Activated T-cell treated with anti-CD3 and anti-CD28 coated beads for 4 hours (primary cell): Measurements from ENCODE around the gene TTYH2.
"Not testable (repeated sequence)": the region's sequence is repeated elsewhere in the genome, so short reads cannot be mapped to it uniquely, and the experiment has no call there.

ENCODE experiments used
- DNase-seq: peaks from one replicate; pipeline ENCODE4 v3.0.0-alpha.2; 2020

The TTYH2 gene

GRCh38 chr17:74239172-74239571 is 25.8 kb downstream of the TTYH2 start:
- DNase-seq, result no peak

GRCh38 chr17:74240618-74241205 is 27.3 kb downstream of the TTYH2 start:
- no peak for DNase-seq

GRCh38 chr17:74241431-74241830 is 28.1 kb downstream of the TTYH2 start:
- DNase-seq, result no peak

GRCh38 chr17:74241847-74242246 is 28.5 kb downstream of the TTYH2 start:
- no peak for DNase-seq

- DNase-seq, result no peak
Measured at GRCh38 chr17:74243013-74243755, 29.8 kb downstream of the TTYH2 start.

GRCh38 chr17:74244128-74244527 is 30.8 kb downstream of the TTYH2 start:
- DNase-seq, result no peak

- DNase-seq, result no peak
Measured at GRCh38 chr17:74244548-74244947, 31.2 kb downstream of the TTYH2 start.

- DNase-seq, result no peak
Measured at GRCh38 chr17:74245145-74245831, 31.9 kb downstream of the TTYH2 start.

GRCh38 chr17:74245871-74246270 is 32.5 kb downstream of the TTYH2 start:
- no peak for DNase-seq

GRCh38 chr17:74249590-74250270 is 36.4 kb downstream of the TTYH2 start:
- no peak for DNase-seq

- no peak for DNase-seq
Measured at GRCh38 chr17:74250324-74250995, 37.1 kb downstream of the TTYH2 start.

GRCh38 chr17:74251051-74251450 is 37.7 kb downstream of the TTYH2 start:
- DNase-seq, result no peak

- DNase-seq, result no peak
Measured at GRCh38 chr17:74251569-74251968, 38.2 kb downstream of the TTYH2 start.

- no peak for DNase-seq
Measured at GRCh38 chr17:74252211-74252610, 38.8 kb downstream of the TTYH2 start.

- no peak for DNase-seq
Measured at GRCh38 chr17:74253036-74253435, 39.7 kb downstream of the TTYH2 start.

- DNase-seq, result no peak
Measured at GRCh38 chr17:74257311-74257710, 43.9 kb downstream of the TTYH2 start.

- no peak for DNase-seq
Measured at GRCh38 chr17:74259667-74260524, 46.5 kb downstream of the TTYH2 start.

GRCh38 chr17:74260525-74260850 is 47.1 kb downstream of the TTYH2 start:
- DNase-seq, result no peak

- DNase-seq, result no peak
Measured at GRCh38 chr17:74262601-74263000, 49.2 kb downstream of the TTYH2 start.

- not testable (repeated sequence) for DNase-seq
Measured at GRCh38 chr17:74267054-74267453, 53.7 kb downstream of the TTYH2 start.

GRCh38 chr17:74267579-74267978 is 54.2 kb downstream of the TTYH2 start:
- DNase-seq, result no peak

- DNase-seq, result no peak
Measured at GRCh38 chr17:74267987-74268499, 54.7 kb downstream of the TTYH2 start.
